A549 (cell line): ENCODE results near the gene C8G. TPM values are rescaled to one million over a fixed set of nuclear protein-coding genes. Genes with fewer than 3 reads are reported as not detected.

ENCODE experiments used
- ATAC-seq, 2 experiments: fragments of 200-7000 bp in 1 of 2; fragments of >200 bp in 1 of 2; cut with Nextera tagmentation in 1 of 2; cut with Tn5 transposase in 1 of 2; 3 replicates each; pipeline versions ENCODE4 v1.8.0 to v1.9.1; 2018 to 2020; ENCODE audit warnings: mild to moderate bottlenecking in 1 of 2, moderate library complexity in 1 of 2
- CTCF ChIA-PET: fragments of 300-600 bp; sonication (Branson Sonifier 250); formaldehyde crosslinking; extraction: SDS; loops from one replicate; lab custom pipeline; 2021; ENCODE audit warnings: antibody characterized with exemption, inconsistent platforms; lab: Yijun Ruan, JAX
- POLR2A ChIA-PET: fragments of 350-600 bp; formaldehyde crosslinking; extraction: SDS; loops from one replicate; lab custom pipeline; 2021; ENCODE audit warnings: antibody characterized with exemption, inconsistent platforms; lab: Yijun Ruan, JAX
- DNase-seq, 2 experiments: peaks; one replicate each; pipeline versions ENCODE4 v3.0.0 to v3.0.0-alpha.2; 2011 to 2016; ENCODE audit warnings: low read depth in 1 of 2, low spot score in 1 of 2
- FAIRE-seq: peaks from 2 replicates; lab custom pipeline; 2011; peaks lifted over from hg19 to GRCh38; lab: Jason Lieb, UNC
- H3K27ac ChIP-seq, 2 experiments: fragments of >200 bp; sonication (Bioruptor Twin); formaldehyde crosslinking; 3 replicates each; pipeline ENCODE4 v1.5.1; 2016 to 2017
- H3K4me1 ChIP-seq: fragments of >200 bp; sonication (Bioruptor Twin); formaldehyde crosslinking; 3 replicates; pipeline ENCODE4 v1.6.1; 2016
- H3K4me2 ChIP-seq: fragments of >200 bp; sonication (Bioruptor Twin); formaldehyde crosslinking; 3 replicates; pipeline ENCODE4 v1.6.1; 2016
- H3K4me3 ChIP-seq: fragments of >200 bp; sonication (Bioruptor Twin); formaldehyde crosslinking; 3 replicates; pipeline ENCODE4 v1.5.1; 2016
- H3K9me3 ChIP-seq: fragments of >200 bp; sonication (Bioruptor Twin); formaldehyde crosslinking; 3 replicates; pipeline ENCODE4 v1.6.1; 2016
- BCL3 ChIP-seq: fragments of >200 bp; sonication (Bioruptor Twin); formaldehyde crosslinking; IDR thresholded peaks from 3 replicates; pipeline ENCODE4 v1.6.1; 2016
- CBX8 ChIP-seq: fragments of 200-600 bp; sonication (generic); IDR thresholded peaks from 2 replicates; pipeline ENCODE4 v1.6.1; 2016
- CTCF ChIP-seq: fragments of >200 bp; sonication (Bioruptor Twin); formaldehyde crosslinking; IDR thresholded peaks from 3 replicates; pipeline ENCODE4 v1.5.1; 2016
- EHF ChIP-seq: fragments of 250-450 bp; sonication (Bioruptor Pico); IDR thresholded peaks from 2 replicates; pipeline ENCODE4 v1.5.0; 2020; ENCODE audit warnings: mild to moderate bottlenecking
- EHMT2 ChIP-seq: fragments of 200-600 bp; sonication (generic); IDR thresholded peaks from 2 replicates; pipeline ENCODE4 v1.6.1; 2016; ENCODE audit warnings: antibody characterized with exemption, low read depth, mild to moderate bottlenecking, moderate library complexity
- EP300 ChIP-seq, 2 experiments: fragments of >200 bp; sonication (Bioruptor Twin); formaldehyde crosslinking; IDR thresholded peaks; 2 replicates in 1 of 2; 3 replicates in 1 of 2; pipeline ENCODE4 v1.6.1; 2016 to 2017
- HDAC2 ChIP-seq: fragments of 200-600 bp; sonication (generic); IDR thresholded peaks from 2 replicates; pipeline ENCODE4 v1.6.1; 2016
- HEYL ChIP-seq: fragments of 250-450 bp; sonication (Bioruptor Pico); IDR thresholded peaks from 2 replicates; pipeline ENCODE4 v1.8.0; 2021; ENCODE audit warnings: mild to moderate bottlenecking, moderate library complexity
- HOXA7 ChIP-seq: fragments of 250-450 bp; sonication (Bioruptor Pico); IDR thresholded peaks from 2 replicates; pipeline ENCODE4 v1.5.0; 2020; ENCODE audit warnings: mild to moderate bottlenecking, moderate library complexity
- HOXB13 ChIP-seq: fragments of 250-450 bp; sonication (Bioruptor Pico); IDR thresholded peaks from 2 replicates; pipeline ENCODE4 v1.5.0; 2020; ENCODE audit warnings: low read depth, mild to moderate bottlenecking, moderate library complexity
- JUN ChIP-seq, 2 experiments: fragments of >200 bp; sonication (Bioruptor Twin); formaldehyde crosslinking; IDR thresholded peaks; 2 replicates in 1 of 2; 3 replicates in 1 of 2; pipeline ENCODE4 v1.6.1; 2016 to 2017
- MAX ChIP-seq: IDR thresholded peaks from 2 replicates; pipeline ENCODE4 v1.6.1; 2012
- NFE2L2 ChIP-seq: fragments of 150-350 bp; conservative IDR thresholded peaks from 2 replicates; pipeline ENCODE4 v1.6.1; 2014; ENCODE audit warnings: low read length
- NPAS2 ChIP-seq: fragments of 250-450 bp; sonication (Bioruptor Pico); IDR thresholded peaks from 2 replicates; pipeline ENCODE4 v1.8.0; 2022; ENCODE audit warnings: mild to moderate bottlenecking, moderate library complexity, borderline replicate concordance
- PHF8 ChIP-seq: fragments of 200-600 bp; sonication (generic); IDR thresholded peaks from 2 replicates; pipeline ENCODE4 v1.6.1; 2016; ENCODE audit warnings: low read depth, mild to moderate bottlenecking, antibody characterized with exemption, moderate library complexity, borderline replicate concordance
- POLR2AphosphoS2 ChIP-seq: conservative IDR thresholded peaks from 2 replicates; pipeline ENCODE4 v1.6.1; 2012; ENCODE audit warnings: low read length, improper control_type of control experiment, inconsistent platforms
- RAD21 ChIP-seq, 2 experiments: fragments of >200 bp in 1 of 2; sonication (Bioruptor Twin) in 1 of 2; formaldehyde crosslinking in 1 of 2; IDR thresholded peaks in 1 of 2; conservative IDR thresholded peaks in 1 of 2; 2 replicates in 1 of 2; 3 replicates in 1 of 2; pipeline ENCODE4 v1.6.1; 2012 to 2018; ENCODE audit warnings: inconsistent platforms in 1 of 2
- RFX5 ChIP-seq: fragments of 450-650 bp; IDR thresholded peaks from 2 replicates; pipeline ENCODE4 v1.7.1; 2014; ENCODE audit warnings: antibody characterized with exemption, mild to moderate bottlenecking, moderate library complexity
- TFCP2L1 ChIP-seq: fragments of 250-450 bp; sonication (Bioruptor Pico); IDR thresholded peaks from 2 replicates; pipeline ENCODE4 v1.5.0; 2021; ENCODE audit warnings: mild to moderate bottlenecking
- ZFP36 ChIP-seq: fragments of 450-650 bp; IDR thresholded peaks from 2 replicates; pipeline ENCODE4 v1.6.1; 2014; ENCODE audit warnings: borderline replicate concordance; ENCODE audit not compliant: partially characterized antibody
- ZSCAN20 ChIP-seq: fragments of 250-450 bp; sonication (Bioruptor Pico); IDR thresholded peaks from 2 replicates; pipeline ENCODE4 v1.8.0; 2022; ENCODE audit warnings: mild to moderate bottlenecking, moderate library complexity
- WGBS: methylation state at CpG from one replicate; pipeline ENCODE4 v1.1.6; 2017; ENCODE audit errors: missing lambda C conversion rate; 5-methylcytosine and 5-hydroxymethylcytosine counted together
- polyA plus RNA-seq, 4 experiments: library from polyadenylated mRNA; depleted of rRNA in 3 of 4; stranded (reverse); fragments of >200 nt; fragmentation: RNase III in 1 of 4; extraction: RNeasy Plus Mini Kit Qiagen cat#74134 plus additional on column Dnase treatment in 1 of 4; gene quantifications; 2 replicates in 3 of 4; 3 replicates in 1 of 4; pipeline ENCODE4 v1.2.3, GENCODE V29; 2011 to 2017

Gene C8G
- polyA plus RNA-seq, 2 of the 4 experiments (the other 2 are of a cell fraction): 0.45 to 1.3 TPM

GRCh38 chr9:136955943-136956335 is 10.9 kb downstream of the C8G start:
- peaks cover 2% of the 10 kb centered on the region; the same call in 2 of the 3 replicates for H3K4me1 ChIP-seq
- POLR2A ChIA-PET: no interaction called here
- FAIRE-seq (no peak), DNase-seq (no peak), ATAC-seq (no peak)
- no peaks in the 10 kb centered on the region for H3K9me3 ChIP-seq
- H3K27ac ChIP-seq: no peak overlapping the region
- CTCF ChIA-PET: interaction anchor here (0.8 kb wide), 1 partner anchor 9 kb away, joined by 4 read pairs; no protein-coding TSS in a partner anchor
- no peak overlapping the region for H3K4me3 ChIP-seq
- no peak for TF ChIP-seq EP300 (IDR thresholded peaks at IDR 0.05)
- no peak for TF ChIP-seq POLR2AphosphoS2
- no peak for TF ChIP-seq RAD21 (conservative IDR thresholded peaks at IDR 0.05 in 1 of 2, IDR thresholded peaks at IDR 0.05 in 1 of 2)
- TF ChIP-seq EHF (CRISPR knock-in tag): no peak
- no peak for TF ChIP-seq HOXA7 (CRISPR knock-in tag)
- TF ChIP-seq HEYL (CRISPR knock-in tag): no peak
- no peak for TF ChIP-seq HOXB13 (CRISPR knock-in tag)
- TF ChIP-seq BCL3: no peak
- no peak for TF ChIP-seq RFX5
- no peak for TF ChIP-seq HDAC2
- no peak for TF ChIP-seq ZFP36
- no peak for TF ChIP-seq MAX
- TF ChIP-seq NPAS2 (CRISPR knock-in tag): no peak
- TF ChIP-seq NFE2L2: no peak
- no peak for TF ChIP-seq PHF8
- TF ChIP-seq CTCF: no peak
- 80% methylated on average over 9 of the region's 9 CpGs for WGBS
- no peak overlapping the region for H3K4me2 ChIP-seq

- DNase-seq (no peak), FAIRE-seq (no peak), ATAC-seq (no peak)
- H3K4me3 ChIP-seq: no peak overlapping the region
- H3K4me2 ChIP-seq: no peak overlapping the region
- H3K9me3 ChIP-seq: no peaks in the 10 kb centered on the region
- ChIA-PET CTCF (interaction anchor here (0.8 kb wide), 1 partner anchor 9 kb away, joined by 4 read pairs; no protein-coding TSS in a partner anchor), POLR2A (no interaction called here)
- no peak overlapping the region for H3K27ac ChIP-seq
- 70% methylated on average over 4 of the region's 4 CpGs for WGBS
- H3K4me1 ChIP-seq: no peaks in the 10 kb centered on the region
- no peak for TF ChIP-seq CTCF
- TF ChIP-seq JUN (IDR thresholded peaks at IDR 0.05): no peak
- TF ChIP-seq CBX8: no peak
- TF ChIP-seq EHMT2: 0 out of 2 replicates have a peak, but pooled peaks have one; percentile 14
- TF ChIP-seq TFCP2L1 (CRISPR knock-in tag): no peak
- TF ChIP-seq ZSCAN20 (CRISPR knock-in tag): no peak
Measured at GRCh38 chr9:136956604-136957003, 11.6 kb downstream of the C8G start.
